ENCODE measurements around the gene PIGR.

DNA sequence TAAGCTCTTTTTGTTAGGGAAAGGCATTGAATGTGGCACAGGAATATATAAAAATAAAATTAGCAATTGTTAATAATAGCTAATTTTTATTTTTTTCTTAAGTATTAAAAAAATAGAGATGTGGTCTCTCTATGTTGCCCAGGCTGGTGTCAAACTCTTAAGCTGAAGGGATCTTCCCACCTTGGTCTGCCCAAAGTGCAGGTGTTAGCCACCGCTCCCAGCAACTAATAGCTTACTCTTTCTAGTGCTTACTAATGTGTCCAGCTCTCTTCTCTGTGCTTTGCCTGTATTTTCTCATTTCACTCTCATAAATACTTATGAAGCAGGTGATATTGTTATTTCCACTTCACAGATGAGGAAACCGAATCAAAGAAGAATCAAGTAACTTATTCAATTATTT, 62.4 kb downstream of the PIGR start:
- TF ChIP-seq, protein P1, sequence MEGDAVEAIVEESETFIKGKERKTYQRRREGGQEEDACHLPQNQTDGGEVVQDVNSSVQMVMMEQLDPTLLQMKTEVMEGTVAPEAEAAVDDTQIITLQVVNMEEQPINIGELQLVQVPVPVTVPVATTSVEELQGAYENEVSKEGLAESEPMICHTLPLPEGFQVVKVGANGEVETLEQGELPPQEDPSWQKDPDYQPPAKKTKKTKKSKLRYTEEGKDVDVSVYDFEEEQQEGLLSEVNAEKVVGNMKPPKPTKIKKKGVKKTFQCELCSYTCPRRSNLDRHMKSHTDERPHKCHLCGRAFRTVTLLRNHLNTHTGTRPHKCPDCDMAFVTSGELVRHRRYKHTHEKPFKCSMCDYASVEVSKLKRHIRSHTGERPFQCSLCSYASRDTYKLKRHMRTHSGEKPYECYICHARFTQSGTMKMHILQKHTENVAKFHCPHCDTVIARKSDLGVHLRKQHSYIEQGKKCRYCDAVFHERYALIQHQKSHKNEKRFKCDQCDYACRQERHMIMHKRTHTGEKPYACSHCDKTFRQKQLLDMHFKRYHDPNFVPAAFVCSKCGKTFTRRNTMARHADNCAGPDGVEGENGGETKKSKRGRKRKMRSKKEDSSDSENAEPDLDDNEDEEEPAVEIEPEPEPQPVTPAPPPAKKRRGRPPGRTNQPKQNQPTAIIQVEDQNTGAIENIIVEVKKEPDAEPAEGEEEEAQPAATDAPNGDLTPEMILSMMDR (IDR thresholded peaks at IDR 0.05), result no peak
- no peak for TF ChIP-seq POLR2A (IDR thresholded peaks at IDR 0.05)

Measured in testis (tissue), 2 donors.